Measurements from ENCODE around the gene MMEL1.
"Not testable (repeated sequence)": the region's sequence is repeated elsewhere in the genome, so short reads cannot be mapped to it uniquely, and the experiment has no call there.

DNA sequence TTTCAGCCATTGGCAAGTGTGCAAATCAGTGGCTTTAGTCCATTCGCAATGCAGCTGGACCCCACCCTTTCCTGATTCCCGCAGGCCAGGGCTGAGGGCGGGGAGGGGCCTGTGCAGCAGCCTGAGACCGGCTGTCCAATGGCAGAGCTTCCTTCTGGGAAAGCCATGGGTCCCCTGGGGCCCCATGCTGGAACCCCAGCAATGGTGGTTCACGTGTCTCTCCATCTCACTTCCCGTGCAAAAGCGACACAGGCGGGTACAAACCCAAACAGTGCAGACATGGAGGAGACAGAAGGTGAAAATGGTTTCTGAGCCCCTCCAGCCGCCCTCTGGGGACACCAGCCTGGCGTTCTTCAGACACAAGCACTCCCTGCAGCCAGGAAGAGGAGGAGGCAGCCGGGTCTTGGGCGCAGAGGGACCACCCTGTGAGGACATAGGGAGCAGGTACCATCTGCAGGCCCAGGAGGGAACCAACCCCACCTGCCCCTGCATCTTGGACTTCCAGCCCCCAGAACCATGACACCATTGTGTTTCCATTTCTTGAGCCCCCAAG lies 82.4 kb downstream of the MMEL1 start:
- not testable (repeated sequence) for TF ChIP-seq POLR2A, CTCF (IDR thresholded peaks at IDR 0.05)

Data from right lobe of liver (tissue), 4 donors.